Measurements from ENCODE around the gene GPRC5C. TPM values are rescaled to one million over a fixed set of nuclear protein-coding genes. Genes with fewer than 3 reads are reported as not detected.

The GPRC5C gene
- total and polyA plus RNA-seq, 2 donors (not counting 3 experiments of a cell fraction or from before 2014, with no cell fraction given), result not detected

GRCh38 chr17:74427763-74428153, 4.1 kb upstream of the GPRC5C start:
- Histone ChIP-seq H2AFZ (ENCODE audit: low read depth, low read length) (no peak overlapping the region), H3K9me1 (replicated peaks; ENCODE audit: control insufficient read depth, extremely low read depth, insufficient read depth, low read length) (no peaks in the 10 kb centered on the region), H3K4me1 (ENCODE audit: control insufficient read depth, extremely low read depth, insufficient read depth, low read length) (no peaks in the 10 kb centered on the region), H3K4me3 (replicated peaks in 1 of 3; ENCODE audit: insufficient read depth in 1 of 3, low read depth in 1 of 3, low read length in 3 of 3) (no peak overlapping the region), H3K79me2 (ENCODE audit: control insufficient read depth, insufficient read depth, low read length) (no peaks in the 10 kb centered on the region), H3K36me3 (ENCODE audit: control insufficient read depth in 2 of 2, extremely low read depth in 1 of 2, insufficient read depth in 2 of 2, low read length in 2 of 2) (no peaks in the 10 kb centered on the region), H3K4me2 (ENCODE audit: insufficient read depth, low read length) (no peak overlapping the region), H4K20me1 (replicated peaks; ENCODE audit: control insufficient read depth, extremely low read depth, insufficient read depth, low read length) (no peaks in the 10 kb centered on the region), H3K27me3 (ENCODE audit: control insufficient read depth in 2 of 2, insufficient read depth in 2 of 2, low read length in 2 of 2) (peaks cover 21 to 25% of the 10 kb centered on the region in 2 experiments), H3K9me3 (replicated peaks; ENCODE audit: control insufficient read depth, insufficient read depth, low read length) (no peaks in the 10 kb centered on the region), H3K27ac (ENCODE audit: insufficient read depth, low read depth, low read length) (no peak overlapping the region), H3K9ac (replicated peaks; ENCODE audit: extremely low read depth, insufficient read depth, low read length) (no peak overlapping the region)
- no peak for FAIRE-seq
- intact Hi-C loops (cut with micrococcal nuclease), result no loop called here
- no TSS peak for BruUV-seq (replicated peaks)
- no peak for DNase-seq (ENCODE audit: low read depth, low spot score)
- POLR2A ChIA-PET, result no interaction called here
- dilution Hi-C loops (cut with MboI; ENCODE audit: extremely low pct_ligation_motif_present, low sequenced_read_pairs), result no loop called here
- TF ChIP-seq JUN (IDR thresholded peaks at IDR 0.05; ENCODE audit: borderline replicate concordance, insufficient read depth, insufficient read length, low read depth) (no peak), FOS (IDR thresholded peaks at IDR 0.05; ENCODE audit: borderline replicate concordance, insufficient read depth, low read length) (no peak), CTCF (IDR thresholded peaks at IDR 0.05; ENCODE audit: extremely low read depth in 1 of 2, insufficient read depth in 1 of 2, low read depth in 1 of 2, low read length in 2 of 2) (no peak)
- CTCF ChIA-PET, result no interaction called here

GRCh38 chr17:74429604-74430384, 2.1 kb upstream of the GPRC5C start:
- Histone ChIP-seq H3K9me3 (replicated peaks; ENCODE audit: control insufficient read depth, insufficient read depth, low read length) (no peaks in the 10 kb centered on the region), H4K20me1 (replicated peaks; ENCODE audit: control insufficient read depth, extremely low read depth, insufficient read depth, low read length) (no peaks in the 10 kb centered on the region), H3K4me1 (ENCODE audit: control insufficient read depth, extremely low read depth, insufficient read depth, low read length) (no peaks in the 10 kb centered on the region), H3K36me3 (ENCODE audit: control insufficient read depth in 2 of 2, extremely low read depth in 1 of 2, insufficient read depth in 2 of 2, low read length in 2 of 2) (no peaks in the 10 kb centered on the region), H3K4me3 (replicated peaks in 1 of 3; ENCODE audit: insufficient read depth in 1 of 3, low read depth in 1 of 3, low read length in 3 of 3) (no peak overlapping the region), H3K27me3 (ENCODE audit: control insufficient read depth in 2 of 2, insufficient read depth in 2 of 2, low read length in 2 of 2) (peaks cover 23 to 30% of the 10 kb centered on the region in 2 experiments), H3K9ac (replicated peaks; ENCODE audit: extremely low read depth, insufficient read depth, low read length) (no peak overlapping the region), H3K27ac (ENCODE audit: insufficient read depth, low read depth, low read length) (no peak overlapping the region), H3K4me2 (ENCODE audit: insufficient read depth, low read length) (no peak overlapping the region), H3K9me1 (replicated peaks; ENCODE audit: control insufficient read depth, extremely low read depth, insufficient read depth, low read length) (no peaks in the 10 kb centered on the region), H3K79me2 (ENCODE audit: control insufficient read depth, insufficient read depth, low read length) (no peaks in the 10 kb centered on the region), H2AFZ (ENCODE audit: low read depth, low read length) (no peak overlapping the region)
- CTCF ChIA-PET, result interaction anchor here (1.3 kb wide), 1 partner anchor 51 kb away, joined by 5 read pairs; no protein-coding TSS in a partner anchor
- DNase-seq (ENCODE audit: low read depth, low spot score) (no peak), FAIRE-seq (no peak)
- POLR2A ChIA-PET, result no interaction called here
- no TSS peak for BruUV-seq (replicated peaks)
- dilution Hi-C loops (cut with MboI; ENCODE audit: extremely low pct_ligation_motif_present, low sequenced_read_pairs) (no loop called here), intact Hi-C loops (cut with micrococcal nuclease) (no loop called here)
- TF ChIP-seq CTCF (IDR thresholded peaks at IDR 0.05; ENCODE audit: extremely low read depth in 1 of 2, insufficient read depth in 1 of 2, low read depth in 1 of 2, low read length in 2 of 2) (no peak), GATA2 (IDR thresholded peaks at IDR 0.05; ENCODE audit: insufficient read depth, insufficient read length, low read depth, low read length) (no peak), MYC (IDR thresholded peaks at IDR 0.05; ENCODE audit: low read depth, low read length) (no peak), POLR2AphosphoS5 (IDR thresholded peaks at IDR 0.05; ENCODE audit: insufficient read depth, low read depth, low read length) (no peak), POLR2A (IDR thresholded peaks at IDR 0.05; ENCODE audit: low read depth, low read length) (no peak), EZH2 (IDR thresholded peaks at IDR 0.05; ENCODE audit: borderline replicate concordance, low read depth, low read length, severe bottlenecking) (no peak), MAX (IDR thresholded peaks at IDR 0.05; ENCODE audit: insufficient read depth, insufficient read length) (no peak), JUN (IDR thresholded peaks at IDR 0.05; ENCODE audit: borderline replicate concordance, insufficient read depth, insufficient read length, low read depth) (no peak), FOS (IDR thresholded peaks at IDR 0.05; ENCODE audit: borderline replicate concordance, insufficient read depth, low read length) (no peak)
